ENCODE measurements around the gene TOR1AIP2. TPM values are rescaled to one million over a fixed set of nuclear protein-coding genes. Genes with fewer than 3 reads are reported as not detected.

Gene TOR1AIP2
- total and polyA plus RNA-seq, 11 donors, result 12.7 to 73.2 (median 54.5) TPM

DNA sequence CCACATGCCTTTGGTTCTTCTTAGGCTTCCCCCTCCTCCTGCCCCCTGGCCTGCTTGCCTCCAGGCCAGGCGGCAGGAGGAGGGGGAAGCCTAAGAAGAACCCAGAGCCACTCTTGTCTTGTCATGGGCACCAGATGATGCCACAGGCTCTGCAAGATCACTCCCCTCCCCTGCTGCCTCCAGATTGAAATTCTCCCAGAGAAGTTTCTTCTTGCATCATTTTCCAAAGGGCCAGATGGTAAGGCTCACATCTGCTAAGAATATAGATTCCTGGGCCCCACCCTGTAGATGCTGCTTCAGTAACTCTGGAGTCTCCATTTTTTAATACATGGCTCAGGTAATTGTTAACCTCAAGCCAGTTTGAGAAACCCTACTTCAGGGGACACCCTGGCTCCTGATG, 73.7 kb downstream of the TOR1AIP2 start:
- Histone ChIP-seq H3K9me3 (no peaks in the 10 kb centered on the region), H3K4me3 (no peak overlapping the region), H3K36me3 (no peaks in the 10 kb centered on the region), H3K27ac (no peak overlapping the region), H3K4me1 (peaks cover 0 to 6% (median 0%) of the 10 kb centered on the region in 12 donors), H3K27me3 (no peaks in the 10 kb centered on the region)
- DNase-seq, result no peak
- intact Hi-C loops (cut with DNase I), result no loop called here
- 90 to 100% (median 100%) methylated on average over 1 of the region's 1 CpG for WGBS, 4 donors
- no peak for TF ChIP-seq POLR2A (IDR thresholded peaks at IDR 0.05)
- TF ChIP-seq, protein P1, sequence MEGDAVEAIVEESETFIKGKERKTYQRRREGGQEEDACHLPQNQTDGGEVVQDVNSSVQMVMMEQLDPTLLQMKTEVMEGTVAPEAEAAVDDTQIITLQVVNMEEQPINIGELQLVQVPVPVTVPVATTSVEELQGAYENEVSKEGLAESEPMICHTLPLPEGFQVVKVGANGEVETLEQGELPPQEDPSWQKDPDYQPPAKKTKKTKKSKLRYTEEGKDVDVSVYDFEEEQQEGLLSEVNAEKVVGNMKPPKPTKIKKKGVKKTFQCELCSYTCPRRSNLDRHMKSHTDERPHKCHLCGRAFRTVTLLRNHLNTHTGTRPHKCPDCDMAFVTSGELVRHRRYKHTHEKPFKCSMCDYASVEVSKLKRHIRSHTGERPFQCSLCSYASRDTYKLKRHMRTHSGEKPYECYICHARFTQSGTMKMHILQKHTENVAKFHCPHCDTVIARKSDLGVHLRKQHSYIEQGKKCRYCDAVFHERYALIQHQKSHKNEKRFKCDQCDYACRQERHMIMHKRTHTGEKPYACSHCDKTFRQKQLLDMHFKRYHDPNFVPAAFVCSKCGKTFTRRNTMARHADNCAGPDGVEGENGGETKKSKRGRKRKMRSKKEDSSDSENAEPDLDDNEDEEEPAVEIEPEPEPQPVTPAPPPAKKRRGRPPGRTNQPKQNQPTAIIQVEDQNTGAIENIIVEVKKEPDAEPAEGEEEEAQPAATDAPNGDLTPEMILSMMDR (IDR thresholded peaks at IDR 0.05), result no peak
- no peak for ATAC-seq

- DNase-seq (no peak), ATAC-seq (no peak)
- Histone ChIP-seq H3K4me1 (peaks cover 0 to 6% (median 0%) of the 10 kb centered on the region in 12 donors), H3K36me3 (no peaks in the 10 kb centered on the region), H3K27ac (no peak overlapping the region), H3K27me3 (no peaks in the 10 kb centered on the region), H3K4me3 (no peak overlapping the region), H3K9me3 (no peaks in the 10 kb centered on the region)
- TF ChIP-seq POLR2A (IDR thresholded peaks at IDR 0.05), result no peak
- WGBS, 4 donors, result 82 to 87% (median 85%) methylated on average over 6 of the region's 6 CpGs
- intact Hi-C loops (cut with DNase I), result no loop called here
Observed at GRCh38 chr1:179803104-179803503, 74.5 kb downstream of the TOR1AIP2 start.

DNA sequence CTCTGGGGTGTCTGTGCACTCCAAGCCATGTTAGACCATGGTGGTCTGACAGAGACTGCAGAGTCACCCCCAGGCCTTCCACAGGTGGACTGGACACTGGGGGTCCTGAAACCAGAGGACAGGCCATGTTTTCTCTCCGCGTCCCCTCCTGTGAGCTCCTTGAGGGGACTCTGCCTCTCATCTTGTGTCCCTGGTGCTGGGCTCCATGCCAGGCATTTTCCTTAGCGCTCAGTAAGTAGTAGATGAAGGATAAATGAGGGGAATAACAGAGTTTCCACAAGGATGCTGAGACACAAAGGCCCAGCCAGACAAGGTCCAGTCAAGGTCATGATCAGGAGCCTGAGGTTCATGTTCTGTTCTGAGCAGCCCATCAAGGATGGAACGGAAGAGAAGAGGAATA, 77.1 kb downstream of the TOR1AIP2 start:
- H3K36me3 ChIP-seq, result no peaks in the 10 kb centered on the region
- no peak overlapping the region for H3K27ac ChIP-seq
- H3K9me3 ChIP-seq, result no peaks in the 10 kb centered on the region
- DNase-seq (no peak), ATAC-seq (no peak)
- no peaks in the 10 kb centered on the region for H3K27me3 ChIP-seq
- no peak for TF ChIP-seq POLR2A (IDR thresholded peaks at IDR 0.05)
- TF ChIP-seq, protein P1 (IDR thresholded peaks at IDR 0.05), result no peak
- H3K4me3 ChIP-seq, result no peak overlapping the region
- intact Hi-C loops (cut with DNase I), result no loop called here
- WGBS, 4 donors, result 92 to 96% (median 94%) methylated on average over 4 of the region's 4 CpGs
- peaks cover 0 to 6% (median 0%) of the 10 kb centered on the region in 12 donors for H3K4me1 ChIP-seq

- no peak for TF ChIP-seq POLR2A (IDR thresholded peaks at IDR 0.05)
- TF ChIP-seq, protein P1 (IDR thresholded peaks at IDR 0.05), result no peak
- no peaks in the 10 kb centered on the region for H3K27me3 ChIP-seq
- DNase-seq, result no peak
- H3K4me3 ChIP-seq, result no peak overlapping the region
- peak overlapping the region in 1 of 12 donors; percentile 53 for H3K27ac ChIP-seq
- 86 to 94% (median 93%) methylated on average over 6 of the region's 6 CpGs for WGBS, 4 donors
- no peaks in the 10 kb centered on the region for H3K36me3 ChIP-seq
- H3K4me1 ChIP-seq, result peaks cover 0 to 17% (median 6%) of the 10 kb centered on the region in 12 donors
- ATAC-seq, result peak in 2 of 4 donors; percentile 15 to 33
- H3K9me3 ChIP-seq, result no peaks in the 10 kb centered on the region
- intact Hi-C loops (cut with DNase I), result no loop called here
Observed at GRCh38 chr1:179798864-179799516, 78.6 kb downstream of the TOR1AIP2 start.
